H1 (cell line): ENCODE measurements around the gene CORO1C. TPM values are rescaled to one million over a fixed set of nuclear protein-coding genes. Genes with fewer than 3 reads are reported as not detected.

ENCODE experiments used
- CTCF ChIA-PET: fragments of 300-600 bp; sonication (Branson Sonifier 250); formaldehyde crosslinking; loops from one replicate; lab custom pipeline; 2021; ENCODE audit not compliant: partially characterized antibody; lab: Charles Lee
- POLR2A ChIA-PET: fragments of 300-600 bp; sonication (Branson Sonifier 250); formaldehyde crosslinking; loops from one replicate; lab custom pipeline; 2021; ENCODE audit warnings: inconsistent platforms; ENCODE audit not compliant: partially characterized antibody; lab: Charles Lee
- DNase-seq, 2 experiments: peaks; one replicate each; pipeline versions ENCODE4 v3.0.0 to v3.0.0-alpha.2; 2010 to 2022; ENCODE audit warnings: low spot score in 2 of 2, low read depth in 1 of 2, mixed read lengths in 1 of 2
- FAIRE-seq: peaks from 2 replicates; lab custom pipeline; 2011; peaks lifted over from hg19 to GRCh38; lab: Jason Lieb, UNC
- H2AFZ ChIP-seq: 2 replicates; pipeline ENCODE4 v1.8.1; 2012; ENCODE audit warnings: low read length, inconsistent platforms
- H2AK5ac ChIP-seq: 2 replicates; pipeline ENCODE4 v1.6.1; 2013; ENCODE audit warnings: low read depth, low read length
- H2BK120ac ChIP-seq: replicated peaks from 2 replicates; pipeline ENCODE3; 2013; ENCODE audit warnings: low read depth, low read length, inconsistent platforms
- H2BK12ac ChIP-seq: 2 replicates; pipeline ENCODE4 v1.6.1; 2013; ENCODE audit warnings: low read depth, low read length
- H2BK15ac ChIP-seq: 2 replicates; pipeline ENCODE4 v1.6.1; 2013; ENCODE audit warnings: low read length
- H2BK20ac ChIP-seq: 2 replicates; pipeline ENCODE4 v1.6.1; 2013; ENCODE audit warnings: low read length
- H2BK5ac ChIP-seq: 2 replicates; pipeline ENCODE4 v1.6.1; 2013; ENCODE audit warnings: low read depth, low read length
- H3K14ac ChIP-seq: 2 replicates; pipeline ENCODE4 v1.6.1; 2013; ENCODE audit warnings: inconsistent platforms; ENCODE audit not compliant: insufficient read length
- H3K18ac ChIP-seq: 2 replicates; pipeline ENCODE4 v1.6.1; 2013; ENCODE audit warnings: low read length; ENCODE audit errors: extremely low read depth
- H3K23ac ChIP-seq: 2 replicates; pipeline ENCODE4 v1.6.1; 2013; ENCODE audit warnings: inconsistent platforms; ENCODE audit not compliant: insufficient read length
- H3K23me2 ChIP-seq: 2 replicates; pipeline ENCODE4 v1.6.1; 2013; ENCODE audit warnings: low read depth, low read length
- H3K27ac ChIP-seq: 2 replicates; pipeline ENCODE4 v1.6.1; 2011; ENCODE audit warnings: low read depth, low read length, inconsistent platforms
- H3K27me3 ChIP-seq, 4 experiments: replicated peaks in 1 of 4; 1 replicate in 1 of 4; 2 replicates in 3 of 4; pipeline versions ENCODE4 v1.6.1 to v1.8.1; 2011 to 2013; ENCODE audit warnings: low read length in 3 of 4, mild to moderate bottlenecking in 3 of 4, inconsistent platforms in 2 of 4, mixed read lengths in 2 of 4, moderate library complexity in 1 of 4; ENCODE audit not compliant: control insufficient read depth in 3 of 4, insufficient read depth in 3 of 4; ENCODE audit errors: extremely low read depth in 1 of 4
- H3K36me3 ChIP-seq, 4 experiments: 2 replicates each; pipeline versions ENCODE4 v1.6.1 to v1.8.1; 2011 to 2013; ENCODE audit warnings: mild to moderate bottlenecking in 4 of 4, low read length in 3 of 4, moderate library complexity in 2 of 4, control low read depth in 1 of 4, inconsistent platforms in 1 of 4; ENCODE audit not compliant: insufficient read depth in 4 of 4, control insufficient read depth in 2 of 4
- H3K4ac ChIP-seq: replicated peaks from 2 replicates; pipeline ENCODE3; 2013; ENCODE audit warnings: low read length, low read depth, mixed read lengths, inconsistent platforms; ENCODE audit not compliant: insufficient read length
- H3K4me1 ChIP-seq, 4 experiments: replicated peaks in 1 of 4; 1 replicate in 1 of 4; 2 replicates in 3 of 4; pipeline versions ENCODE4 v1.6.1 to v1.8.1; 2011 to 2013; ENCODE audit warnings: low read length in 3 of 4, inconsistent platforms in 2 of 4, mixed read lengths in 1 of 4; ENCODE audit not compliant: insufficient read depth in 4 of 4, control insufficient read depth in 3 of 4
- H3K4me2 ChIP-seq, 2 experiments: 2 replicates each; pipeline versions ENCODE4 v1.6.1 to v1.8.1; 2011 to 2013; ENCODE audit warnings: low read depth in 2 of 2, low read length in 2 of 2, control low read depth in 1 of 2, inconsistent platforms in 1 of 2, mild to moderate bottlenecking in 1 of 2; ENCODE audit not compliant: insufficient read depth in 1 of 2
- H3K4me3 ChIP-seq, 4 experiments: fragments of 200-600, 300-600 bp in 1 of 4; sonication (generic), shearing (Covaris generic), sonication (Bioruptor Twin) in 1 of 4; 2 replicates each; pipeline versions ENCODE4 v1.5.1 to v1.8.1; 2011 to 2016; ENCODE audit warnings: low read length in 4 of 4, low read depth in 3 of 4, control low read depth in 2 of 4, inconsistent platforms in 2 of 4, mild to moderate bottlenecking in 2 of 4, mixed read lengths in 1 of 4, moderate library complexity in 1 of 4; ENCODE audit not compliant: insufficient read depth in 2 of 4; ENCODE audit errors: extremely low read depth in 1 of 4
- H3K56ac ChIP-seq: replicated peaks from 2 replicates; pipeline ENCODE3; 2013; ENCODE audit warnings: low read depth, mild to moderate bottlenecking, mixed read lengths, low read length, inconsistent platforms; ENCODE audit not compliant: insufficient read length
- H3K79me1 ChIP-seq: 2 replicates; pipeline ENCODE4 v1.6.1; 2013; ENCODE audit warnings: low read depth, low read length, control low read depth
- H3K79me2 ChIP-seq, 2 experiments: 2 replicates each; pipeline versions ENCODE4 v1.6.1 to v1.8.1; 2012 to 2013; ENCODE audit warnings: low read length in 2 of 2, mild to moderate bottlenecking in 2 of 2, inconsistent platforms in 1 of 2; ENCODE audit not compliant: insufficient read depth in 2 of 2, control insufficient read depth in 1 of 2
- H3K9ac ChIP-seq, 4 experiments: replicated peaks in 1 of 4; 1 replicate in 1 of 4; 2 replicates in 3 of 4; pipeline versions ENCODE4 v1.6.1 to v1.8.1; 2011 to 2013; ENCODE audit warnings: low read depth in 3 of 4, low read length in 3 of 4, control low read depth in 2 of 4, mild to moderate bottlenecking in 2 of 4, moderate library complexity in 2 of 4, inconsistent platforms in 1 of 4; ENCODE audit errors: extremely low read depth in 1 of 4
- H3K9me3 ChIP-seq, 2 experiments: 2 replicates each; pipeline versions ENCODE4 v1.6.1 to v1.8.1; 2012 to 2013; ENCODE audit warnings: mild to moderate bottlenecking in 2 of 2, moderate library complexity in 2 of 2, control low read depth in 1 of 2, inconsistent platforms in 1 of 2, low read depth in 1 of 2, low read length in 1 of 2, mixed read lengths in 1 of 2; ENCODE audit not compliant: insufficient read depth in 2 of 2
- H4K20me1 ChIP-seq, 2 experiments: replicated peaks in 1 of 2; 2 replicates each; pipeline versions ENCODE3 to v1.8.1; 2011 to 2013; ENCODE audit warnings: inconsistent platforms in 2 of 2, low read length in 2 of 2, mild to moderate bottlenecking in 1 of 2; ENCODE audit not compliant: insufficient read depth in 2 of 2, control insufficient read depth in 1 of 2
- H4K5ac ChIP-seq: 2 replicates; pipeline ENCODE4 v1.6.1; 2013; ENCODE audit warnings: low read length, low read depth, mixed read lengths, inconsistent platforms; ENCODE audit not compliant: insufficient read length
- H4K8ac ChIP-seq: 2 replicates; pipeline ENCODE4 v1.8.0; 2013; ENCODE audit warnings: mild to moderate bottlenecking, moderate library complexity, low read length, inconsistent platforms; ENCODE audit not compliant: insufficient read depth; ENCODE audit errors: extremely low read depth
- H4K91ac ChIP-seq: replicated peaks from 2 replicates; pipeline ENCODE3; 2013; ENCODE audit warnings: low read length, mixed read lengths, inconsistent platforms; ENCODE audit not compliant: insufficient read length
- ASH2L ChIP-seq: fragments of 200-600, 300-600 bp; sonication (generic); IDR thresholded peaks from one replicate; pipeline ENCODE4 v1.7.1; 2017; ENCODE audit warnings: low read length
- ATF3 ChIP-seq: IDR thresholded peaks from 2 replicates; pipeline ENCODE4 v1.6.1; 2011; ENCODE audit warnings: low read depth, mild to moderate bottlenecking, low read length; ENCODE audit not compliant: insufficient read depth
- CBX8 ChIP-seq: fragments of 300-800, 300-1000 bp; sonication (generic); IDR thresholded peaks from 2 replicates; pipeline ENCODE4 v1.7.1; 2016; ENCODE audit warnings: low read depth, low read length, borderline replicate concordance
- HDAC2 ChIP-seq, 2 experiments: fragments of 300-600 bp in 1 of 2; sonication (generic) in 1 of 2; IDR thresholded peaks; 2 replicates each; pipeline ENCODE4 v1.6.1; 2011 to 2012; ENCODE audit warnings: low read depth in 2 of 2, low read length in 2 of 2, mild to moderate bottlenecking in 2 of 2, moderate library complexity in 2 of 2, borderline replicate concordance in 1 of 2, inconsistent platforms in 1 of 2
- JUND ChIP-seq: IDR thresholded peaks from 2 replicates; pipeline ENCODE4 v1.6.1; 2011; ENCODE audit warnings: mild to moderate bottlenecking, improper control_type of control experiment, low read length
- MAFK ChIP-seq: IDR thresholded peaks from 2 replicates; pipeline ENCODE4 v1.6.1; 2012; ENCODE audit warnings: low read depth, mild to moderate bottlenecking, improper control_type of control experiment, low read length
- SAP30 ChIP-seq: fragments of 300-600 bp; sonication (generic); IDR thresholded peaks from 2 replicates; pipeline ENCODE4 v1.7.1; 2012; ENCODE audit warnings: low read length, moderate library complexity, mild to moderate bottlenecking, inconsistent platforms; ENCODE audit not compliant: insufficient read depth, insufficient replicate concordance
- SIX5 ChIP-seq: IDR thresholded peaks from 2 replicates; pipeline ENCODE4 v1.6.1; 2011; ENCODE audit warnings: mild to moderate bottlenecking, low read depth, low read length
- TAF7 ChIP-seq: optimal IDR thresholded peaks from 2 replicates; pipeline ENCODE3; 2011; ENCODE audit warnings: low read depth, mild to moderate bottlenecking, inconsistent platforms, low read length, moderate library complexity, borderline replicate concordance
- YY1 ChIP-seq: IDR thresholded peaks from 2 replicates; pipeline ENCODE4 v1.6.1; 2011; ENCODE audit warnings: low read depth, mild to moderate bottlenecking, low read length
- WGBS, 2 experiments: shearing (Covaris generic) in 1 of 2; methylation state at CpG; one replicate each; pipeline versions ENCODE4 v1.1.6 to v1.1.7; 2013 to 2015; ENCODE audit warnings: low lambda C conversion rate in 2 of 2, mixed read lengths in 2 of 2, inconsistent platforms in 1 of 2, low coverage in 1 of 2, missing lambda C conversion rate in 1 of 2; ENCODE audit not compliant: insufficient replicate concordance in 2 of 2, insufficient coverage in 1 of 2, insufficient read length in 1 of 2; ENCODE audit errors: extremely low coverage in 1 of 2, missing lambda C conversion rate in 1 of 2; 5-methylcytosine and 5-hydroxymethylcytosine counted together
- polyA plus RNA-seq, 7 experiments: library from polyadenylated mRNA; depleted of rRNA in 3 of 7; stranded (reverse) in 5 of 7; unstranded in 2 of 7; fragments of >200 nt in 5 of 7; fragments of 200-250 nt in 2 of 7; gene quantifications; 1 replicate in 5 of 7; 2 replicates in 1 of 7; 4 replicates in 1 of 7; pipeline versions ENCODE4 v1.2.1 to v1.2.3, GENCODE V29; 2011 to 2013; ENCODE audit warnings: missing spikeins in 2 of 7, mixed read lengths in 2 of 7
- total RNA-seq: library from RNA; stranded (reverse); fragmentation: NEBNext Ultra II Directional; extraction: Animal tissue kit (Norgen Biotek cat#: 25700); gene quantifications from 2 replicates; pipeline ENCODE4 v1.2.1, GENCODE V29; 2021

CORO1C gene
- total and polyA plus RNA-seq, 2 of the 8 experiments (the other 6 are each of a cell fraction or from before 2014, with no cell fraction given) = 72.7 to 120 TPM

GRCh38 chr12:108649126-108649525 is 82.2 kb downstream of the CORO1C start:
- Histone ChIP-seq H4K8ac (no peak overlapping the region), H3K4me2 (no peak overlapping the region), H3K18ac (no peak overlapping the region), H4K20me1 (no peaks in the 10 kb centered on the region), H3K27ac (no peak overlapping the region), H2AFZ (no peak overlapping the region), H3K14ac (no peak overlapping the region), H2AK5ac (no peak overlapping the region), H4K5ac (no peak overlapping the region), H3K23me2 (no peaks in the 10 kb centered on the region), H3K36me3 (peaks cover 6 to 42% (median 26%) of the 10 kb centered on the region in 4 experiments; a peak in 7 of 8 replicates), H4K91ac (no peak overlapping the region), H3K9me3 (no peaks in the 10 kb centered on the region), H2BK15ac (no peak overlapping the region), H3K23ac (no peak overlapping the region), H2BK120ac (no peak overlapping the region), H2BK12ac (no peak overlapping the region), H3K79me2 (no peaks in the 10 kb centered on the region), H3K9ac (no peak overlapping the region), H3K4me3 (no peak overlapping the region), H3K27me3 (no peaks in the 10 kb centered on the region), H3K56ac (no peak overlapping the region)
- FAIRE-seq = no peak
- DNase-seq = no peak
- TF ChIP-seq TAF7 (no peak), MAFK (no peak), CBX8 (no peak), YY1 (no peak), HDAC2 (IDR thresholded peaks at IDR 0.05; ENCODE audit: borderline replicate concordance in 1 of 2, low read depth in 2 of 2, low read length in 2 of 2) (no peak), JUND (no peak), SIX5 (no peak), ATF3 (no peak), ASH2L (no peak), SAP30 (no peak)
- TF ChIP-seq, all 59 proteins: peak for 0
- Histone ChIP-seq H3K4me1 (peaks cover 3 to 10% (median 7%) of the 10 kb centered on the region in 4 experiments; a peak in 6 of 7 replicates), H2BK20ac (no peak overlapping the region), H3K79me1 (no peaks in the 10 kb centered on the region), H3K4ac (no peak overlapping the region), H2BK5ac (no peak overlapping the region)
- CTCF ChIA-PET = interaction anchor here (0.7 to 3.2 kb wide), 4 partner anchors 9 to 154 kb away, joined by 3 to 11 read pairs (median 5); no protein-coding TSS in a partner anchor
- WGBS, 2 experiments = 84% methylated on average over 6 of the region's 6 CpGs; no CpG with 5 or more reads in 1 of the 2 experiments
- POLR2A ChIA-PET = interaction anchor here (1.4 kb wide), 1 partner anchor 11 kb away, joined by 7 read pairs; no protein-coding TSS in a partner anchor
